WTC11 (cell line): Measurements from ENCODE around the gene PPFIBP2. TPM values are rescaled to one million over a fixed set of nuclear protein-coding genes. Genes with fewer than 3 reads are reported as not detected.
A peak's percentile ranks its signal among the peaks of the same experiment; 100 is the strongest.

Source experiments
- ATAC-seq: fragments of 200-7000 bp; cut with Tn5 transposase; 2 replicates; pipeline ENCODE4 v1.10.0; 2021; ENCODE audit warnings: mild to moderate bottlenecking, moderate library complexity
- CTCF ChIA-PET: fragments of 300-600 bp; sonication (Branson Sonifier 250); formaldehyde crosslinking; loops from one replicate; lab custom pipeline; 2021; ENCODE audit warnings: antibody characterized with exemption; lab: Charles Lee
- POLR2A ChIA-PET: fragments of 350-600 bp; sonication (Branson Sonifier 250); formaldehyde crosslinking; loops from one replicate; lab custom pipeline; 2021; ENCODE audit warnings: antibody characterized with exemption; lab: Charles Lee
- DNase-seq: peaks from one replicate; pipeline ENCODE4 v3.0.0; 2021; ENCODE audit warnings: low spot score
- H3K27ac Mint-ChIP-seq: 2 replicates; pipeline ENCODE4 v1.8.0; 2021; ENCODE audit warnings: mixed read lengths
- H3K27me3 Mint-ChIP-seq: 2 replicates; pipeline ENCODE4 v1.8.0; 2021; ENCODE audit warnings: low read depth, mild to moderate bottlenecking, moderate library complexity, mixed read lengths
- H3K36me3 Mint-ChIP-seq: 2 replicates; pipeline ENCODE4 v1.8.0; 2021; ENCODE audit warnings: mixed read lengths
- H3K4me1 Mint-ChIP-seq: 2 replicates; pipeline ENCODE4 v1.8.0; 2022; ENCODE audit warnings: mixed read lengths
- H3K4me3 Mint-ChIP-seq: 2 replicates; pipeline ENCODE4 v1.8.0; 2021; ENCODE audit warnings: mild to moderate bottlenecking, moderate library complexity, mixed read lengths
- H3K9me3 Mint-ChIP-seq: 2 replicates; pipeline ENCODE4 v1.8.0; 2021; ENCODE audit warnings: mixed read lengths
- ARID4B ChIP-seq: sonication (generic); formaldehyde crosslinking; IDR thresholded peaks from 2 replicates; pipeline ENCODE4 v1.8.0; 2023; ENCODE audit warnings: missing genetic modification reagents, mild to moderate bottlenecking, borderline replicate concordance
- ATF2 ChIP-seq: sonication (generic); formaldehyde crosslinking; IDR thresholded peaks from 2 replicates; pipeline ENCODE4 v1.8.1; 2022; ENCODE audit warnings: low read depth, missing genetic modification reagents, borderline replicate concordance
- ATF3 ChIP-seq: sonication (generic); formaldehyde crosslinking; conservative IDR thresholded peaks from 2 replicates; pipeline ENCODE4 v1.8.1; 2022; ENCODE audit warnings: mild to moderate bottlenecking, missing genetic modification reagents
- CDX4 ChIP-seq: fragments of 250-450 bp; sonication (Bioruptor Pico); IDR thresholded peaks from 2 replicates; pipeline ENCODE4 v1.9.0; 2021; ENCODE audit warnings: moderate library complexity, mild to moderate bottlenecking, inconsistent platforms, borderline replicate concordance
- CREB1 ChIP-seq: sonication (generic); formaldehyde crosslinking; IDR thresholded peaks from 2 replicates; pipeline ENCODE4 v1.8.0; 2023; ENCODE audit warnings: mild to moderate bottlenecking, missing genetic modification reagents
- FOXJ3 ChIP-seq: sonication (generic); formaldehyde crosslinking; IDR thresholded peaks from 2 replicates; pipeline ENCODE4 v1.9.0; 2021; ENCODE audit warnings: missing genetic modification reagents, mild to moderate bottlenecking, borderline replicate concordance
- GABPB1 ChIP-seq: sonication (generic); formaldehyde crosslinking; IDR thresholded peaks from 2 replicates; pipeline ENCODE4 v1.8.1; 2023; ENCODE audit warnings: mild to moderate bottlenecking, missing genetic modification reagents
- IRF2 ChIP-seq: sonication (generic); formaldehyde crosslinking; IDR thresholded peaks from 2 replicates; pipeline ENCODE4 v1.8.0; 2022; ENCODE audit warnings: low read depth, missing genetic modification reagents, borderline replicate concordance
- JAZF1 ChIP-seq: fragments of 250-450 bp; sonication (Bioruptor Pico); IDR thresholded peaks from 2 replicates; pipeline ENCODE4 v1.9.0; 2021; ENCODE audit warnings: moderate library complexity, mild to moderate bottlenecking, inconsistent platforms
- KAT7 ChIP-seq: sonication (generic); formaldehyde crosslinking; IDR thresholded peaks from 2 replicates; pipeline ENCODE4 v1.8.1; 2023; ENCODE audit warnings: missing genetic modification reagents, mild to moderate bottlenecking, borderline replicate concordance
- SMAD3 ChIP-seq: sonication (generic); formaldehyde crosslinking; IDR thresholded peaks from 2 replicates; pipeline ENCODE4 v1.8.0; 2022; ENCODE audit warnings: missing genetic modification reagents, mild to moderate bottlenecking, borderline replicate concordance
- USF2 ChIP-seq: sonication (generic); formaldehyde crosslinking; IDR thresholded peaks from 2 replicates; pipeline ENCODE4 v1.8.1; 2023; ENCODE audit warnings: mild to moderate bottlenecking, missing genetic modification reagents, moderate library complexity
- ZNF232 ChIP-seq: sonication (generic); formaldehyde crosslinking; IDR thresholded peaks from 2 replicates; pipeline ENCODE4 v1.8.0; 2022; ENCODE audit warnings: mild to moderate bottlenecking, missing genetic modification reagents
- ZNF396 ChIP-seq: fragments of 250-450 bp; sonication (Bioruptor Pico); IDR thresholded peaks from 2 replicates; pipeline ENCODE4 v1.8.0; 2021; ENCODE audit warnings: mild to moderate bottlenecking, moderate library complexity, borderline replicate concordance
- ZNF425 ChIP-seq: fragments of 250-450 bp; sonication (Bioruptor Pico); conservative IDR thresholded peaks from 2 replicates; pipeline ENCODE4 v1.9.0; 2021; ENCODE audit warnings: mild to moderate bottlenecking
- ZSCAN18 ChIP-seq: fragments of 250-450 bp; sonication (Bioruptor Pico); IDR thresholded peaks from 2 replicates; pipeline ENCODE4 v2.1.2; 2022; ENCODE audit warnings: mild to moderate bottlenecking, moderate library complexity
- total RNA-seq: library from RNA; stranded (reverse); gene quantifications from 3 replicates; pipeline ENCODE4 v1.2.3, GENCODE V29; 2021

Gene PPFIBP2
- total RNA-seq, 1 experiment from 2014 or later: 21.4 TPM

- ChIA-PET CTCF (interaction anchor here (1.2 to 1.6 kb wide), 4 partner anchors 39 to 486 kb away, joined by 3 to 5 read pairs (median 4); no protein-coding TSS in a partner anchor), POLR2A (no interaction called here)
- TF ChIP-seq GABPB1: 0 out of 2 replicates have a peak, but pooled peaks have one; percentile 11
- no peak for TF ChIP-seq ZNF232 (CRISPR knock-in tag)
- no peaks in the 10 kb centered on the region for H3K27me3 Mint-ChIP-seq
- H3K4me1 Mint-ChIP-seq: peaks cover 26% of the 10 kb centered on the region
- H3K9me3 Mint-ChIP-seq: no peaks in the 10 kb centered on the region
- DNase-seq (no peak), ATAC-seq (peak; percentile 80)
- peak overlapping the region; percentile 46 for H3K27ac Mint-ChIP-seq
- H3K36me3 Mint-ChIP-seq: peaks cover 2% of the 10 kb centered on the region
- no peak overlapping the region for H3K4me3 Mint-ChIP-seq
These were observed 99.0 kb downstream of the PPFIBP2 start for GRCh38 chr11:7612661-7613393.

- no peaks in the 10 kb centered on the region for H3K9me3 Mint-ChIP-seq
- no peak overlapping the region for H3K4me3 Mint-ChIP-seq
- ChIA-PET POLR2A (no interaction called here), CTCF (no interaction called here)
- H3K4me1 Mint-ChIP-seq: peaks cover 26% of the 10 kb centered on the region
- no peaks in the 10 kb centered on the region for H3K27me3 Mint-ChIP-seq
- H3K27ac Mint-ChIP-seq: peak overlapping the region; percentile 1
- H3K36me3 Mint-ChIP-seq: peaks cover 2% of the 10 kb centered on the region
- TF ChIP-seq KAT7 (CRISPR knock-in tag): no peak
- TF ChIP-seq USF2 (CRISPR knock-in tag): no peak
- no peak for TF ChIP-seq CREB1 (CRISPR knock-in tag)
- no peak for TF ChIP-seq SMAD3 (CRISPR knock-in tag)
- TF ChIP-seq IRF2 (CRISPR knock-in tag): no peak
- TF ChIP-seq ATF3 (CRISPR knock-in tag): no peak
- no peak for TF ChIP-seq ZNF396 (CRISPR knock-in tag)
- no peak for TF ChIP-seq ZNF425
- TF ChIP-seq ARID4B (CRISPR knock-in tag): no peak
- no peak for TF ChIP-seq ATF2 (CRISPR knock-in tag)
- TF ChIP-seq ZSCAN18: no peak
- no peak for TF ChIP-seq CDX4 (CRISPR knock-in tag)
- TF ChIP-seq FOXJ3 (CRISPR knock-in tag): no peak
- TF ChIP-seq JAZF1 (CRISPR knock-in tag): no peak
- ATAC-seq (no peak), DNase-seq (no peak)
These were observed 99.6 kb downstream of the PPFIBP2 start for GRCh38 chr11:7613394-7613720.
